ENCODE results near the gene PIKFYVE.

- TF ChIP-seq CEBPB (IDR thresholded peaks at IDR 0.05) (no peak), TAF1 (IDR thresholded peaks at IDR 0.05; ENCODE audit: low read depth) (no peak), RAD21 (IDR thresholded peaks at IDR 0.05; ENCODE audit: low read depth) (no peak), TEAD4 (IDR thresholded peaks at IDR 0.05) (no peak), USF1 (IDR thresholded peaks at IDR 0.05) (no peak)
- TF ChIP-seq, protein P1, sequence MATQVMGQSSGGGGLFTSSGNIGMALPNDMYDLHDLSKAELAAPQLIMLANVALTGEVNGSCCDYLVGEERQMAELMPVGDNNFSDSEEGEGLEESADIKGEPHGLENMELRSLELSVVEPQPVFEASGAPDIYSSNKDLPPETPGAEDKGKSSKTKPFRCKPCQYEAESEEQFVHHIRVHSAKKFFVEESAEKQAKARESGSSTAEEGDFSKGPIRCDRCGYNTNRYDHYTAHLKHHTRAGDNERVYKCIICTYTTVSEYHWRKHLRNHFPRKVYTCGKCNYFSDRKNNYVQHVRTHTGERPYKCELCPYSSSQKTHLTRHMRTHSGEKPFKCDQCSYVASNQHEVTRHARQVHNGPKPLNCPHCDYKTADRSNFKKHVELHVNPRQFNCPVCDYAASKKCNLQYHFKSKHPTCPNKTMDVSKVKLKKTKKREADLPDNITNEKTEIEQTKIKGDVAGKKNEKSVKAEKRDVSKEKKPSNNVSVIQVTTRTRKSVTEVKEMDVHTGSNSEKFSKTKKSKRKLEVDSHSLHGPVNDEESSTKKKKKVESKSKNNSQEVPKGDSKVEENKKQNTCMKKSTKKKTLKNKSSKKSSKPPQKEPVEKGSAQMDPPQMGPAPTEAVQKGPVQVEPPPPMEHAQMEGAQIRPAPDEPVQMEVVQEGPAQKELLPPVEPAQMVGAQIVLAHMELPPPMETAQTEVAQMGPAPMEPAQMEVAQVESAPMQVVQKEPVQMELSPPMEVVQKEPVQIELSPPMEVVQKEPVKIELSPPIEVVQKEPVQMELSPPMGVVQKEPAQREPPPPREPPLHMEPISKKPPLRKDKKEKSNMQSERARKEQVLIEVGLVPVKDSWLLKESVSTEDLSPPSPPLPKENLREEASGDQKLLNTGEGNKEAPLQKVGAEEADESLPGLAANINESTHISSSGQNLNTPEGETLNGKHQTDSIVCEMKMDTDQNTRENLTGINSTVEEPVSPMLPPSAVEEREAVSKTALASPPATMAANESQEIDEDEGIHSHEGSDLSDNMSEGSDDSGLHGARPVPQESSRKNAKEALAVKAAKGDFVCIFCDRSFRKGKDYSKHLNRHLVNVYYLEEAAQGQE (IDR thresholded peaks at IDR 0.05; ENCODE audit: low read depth), result no peak
Observed at GRCh38 chr2:208358758-208359631, 92.9 kb downstream of the PIKFYVE start.

Measured in Ishikawa (cell line).